ENCODE results near the gene DENND1B. TPM values are rescaled to one million over a fixed set of nuclear protein-coding genes. Genes with fewer than 3 reads are reported as not detected.

DENND1B gene
- total and polyA plus RNA-seq, 9 of the 15 experiments (the other 6 are each of a cell fraction or from before 2014, with no cell fraction given), result 2.1 to 12.1 (median 7.5) TPM

- no peak for TF ChIP-seq ZNF398 (CRISPR knock-in tag; IDR thresholded peaks at IDR 0.05)
- TF ChIP-seq, protein P1, sequence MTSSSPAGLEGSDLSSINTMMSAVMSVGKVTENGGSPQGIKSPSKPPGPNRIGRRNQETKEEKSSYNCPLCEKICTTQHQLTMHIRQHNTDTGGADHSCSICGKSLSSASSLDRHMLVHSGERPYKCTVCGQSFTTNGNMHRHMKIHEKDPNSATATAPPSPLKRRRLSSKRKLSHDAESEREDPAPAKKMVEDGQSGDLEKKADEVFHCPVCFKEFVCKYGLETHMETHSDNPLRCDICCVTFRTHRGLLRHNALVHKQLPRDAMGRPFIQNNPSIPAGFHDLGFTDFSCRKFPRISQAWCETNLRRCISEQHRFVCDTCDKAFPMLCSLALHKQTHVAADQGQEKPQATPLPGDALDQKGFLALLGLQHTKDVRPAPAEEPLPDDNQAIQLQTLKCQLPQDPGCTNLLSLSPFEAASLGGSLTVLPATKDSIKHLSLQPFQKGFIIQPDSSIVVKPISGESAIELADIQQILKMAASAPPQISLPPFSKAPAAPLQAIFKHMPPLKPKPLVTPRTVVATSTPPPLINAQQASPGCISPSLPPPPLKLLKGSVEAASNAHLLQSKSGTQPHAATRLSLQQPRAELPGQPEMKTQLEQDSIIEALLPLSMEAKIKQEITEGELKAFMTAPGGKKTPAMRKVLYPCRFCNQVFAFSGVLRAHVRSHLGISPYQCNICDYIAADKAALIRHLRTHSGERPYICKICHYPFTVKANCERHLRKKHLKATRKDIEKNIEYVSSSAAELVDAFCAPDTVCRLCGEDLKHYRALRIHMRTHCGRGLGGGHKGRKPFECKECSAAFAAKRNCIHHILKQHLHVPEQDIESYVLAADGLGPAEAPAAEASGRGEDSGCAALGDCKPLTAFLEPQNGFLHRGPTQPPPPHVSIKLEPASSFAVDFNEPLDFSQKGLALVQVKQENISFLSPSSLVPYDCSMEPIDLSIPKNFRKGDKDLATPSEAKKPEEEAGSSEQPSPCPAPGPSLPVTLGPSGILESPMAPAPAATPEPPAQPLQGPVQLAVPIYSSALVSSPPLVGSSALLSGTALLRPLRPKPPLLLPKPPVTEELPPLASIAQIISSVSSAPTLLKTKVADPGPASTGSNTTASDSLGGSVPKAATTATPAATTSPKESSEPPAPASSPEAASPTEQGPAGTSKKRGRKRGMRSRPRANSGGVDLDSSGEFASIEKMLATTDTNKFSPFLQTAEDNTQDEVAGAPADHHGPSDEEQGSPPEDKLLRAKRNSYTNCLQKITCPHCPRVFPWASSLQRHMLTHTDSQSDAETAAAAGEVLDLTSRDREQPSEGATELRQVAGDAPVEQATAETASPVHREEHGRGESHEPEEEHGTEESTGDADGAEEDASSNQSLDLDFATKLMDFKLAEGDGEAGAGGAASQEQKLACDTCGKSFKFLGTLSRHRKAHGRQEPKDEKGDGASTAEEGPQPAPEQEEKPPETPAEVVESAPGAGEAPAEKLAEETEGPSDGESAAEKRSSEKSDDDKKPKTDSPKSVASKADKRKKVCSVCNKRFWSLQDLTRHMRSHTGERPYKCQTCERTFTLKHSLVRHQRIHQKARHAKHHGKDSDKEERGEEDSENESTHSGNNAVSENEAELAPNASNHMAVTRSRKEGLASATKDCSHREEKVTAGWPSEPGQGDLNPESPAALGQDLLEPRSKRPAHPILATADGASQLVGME (CRISPR knock-in tag; IDR thresholded peaks at IDR 0.05), result no peak
- peak; percentile 95; the same call in 1 of the 2 replicates for TF ChIP-seq CBX1 (IDR thresholded peaks at IDR 0.05; ENCODE audit: low read depth)
- TF ChIP-seq BRF2 (IDR thresholded peaks at IDR 0.05; ENCODE audit: borderline replicate concordance, insufficient read depth, insufficient read length), result no peak
- peak; percentile 36; the same call in 1 of the 2 replicates for TF ChIP-seq CREM (IDR thresholded peaks at IDR 0.05; ENCODE audit: low read depth)
- no peak for TF ChIP-seq MAFK (IDR thresholded peaks at IDR 0.05; ENCODE audit: low read length)
- TF ChIP-seq TAF15 (IDR thresholded peaks at IDR 0.05; ENCODE audit: low read depth, low read length), result no peak
- TF ChIP-seq RBM22 (IDR thresholded peaks at IDR 0.05; ENCODE audit: low read depth, low read length, poor library complexity, severe bottlenecking), result no peak
- peak; percentile 93 for TF ChIP-seq POLR2G (IDR thresholded peaks at IDR 0.05; ENCODE audit: low read depth, low read length)
- TF ChIP-seq ZNF282 (CRISPR knock-in tag; IDR thresholded peaks at IDR 0.05), result no peak
- peak; percentile 48; the same call in 1 of the 2 replicates for TF ChIP-seq MBD2 (IDR thresholded peaks at IDR 0.05; ENCODE audit: borderline replicate concordance, low read depth)
- TF ChIP-seq ZNF263 (CRISPR knock-in tag; IDR thresholded peaks at IDR 0.05; ENCODE audit: borderline replicate concordance), result no peak
- TF ChIP-seq JUND (IDR thresholded peaks at IDR 0.05; ENCODE audit: borderline replicate concordance, low read depth, low read length), result peak; percentile 14; the same call in 1 of the 2 replicates
- TF ChIP-seq JUND (tag; IDR thresholded peaks at IDR 0.05; ENCODE audit: borderline replicate concordance, low read depth, low read length), result 0 out of 3 replicates have a peak, but pooled peaks have one; percentile 12
- no peak for TF ChIP-seq ZNF253 (CRISPR knock-in tag; conservative IDR thresholded peaks at IDR 0.05)
- TF ChIP-seq POLR3G (IDR thresholded peaks at IDR 0.05; ENCODE audit: extremely low read depth, insufficient read length, insufficient replicate concordance), result no peak
- TF ChIP-seq PHTF2 (CRISPR knock-in tag; IDR thresholded peaks at IDR 0.05), result no peak
- TF ChIP-seq OTX1 (CRISPR knock-in tag; IDR thresholded peaks at IDR 0.05), result no peak
Observed at GRCh38 chr1:197775282-197776262, at the start of gene DENND1B (continued).
